ENCODE measurements around the gene UGGT1.
A peak's percentile ranks its signal among the peaks of the same experiment; 100 is the strongest.

The UGGT1 gene

GRCh38 chr2:128232965-128233789 lies 142.2 kb downstream of the UGGT1 start:
- peak; percentile 66 to 91 for DNase-seq

- DNase-seq, result peak in 1 of 2 experiments; percentile 62
Measured at GRCh38 chr2:128233790-128234395, 142.9 kb downstream of the UGGT1 start.

DNA sequence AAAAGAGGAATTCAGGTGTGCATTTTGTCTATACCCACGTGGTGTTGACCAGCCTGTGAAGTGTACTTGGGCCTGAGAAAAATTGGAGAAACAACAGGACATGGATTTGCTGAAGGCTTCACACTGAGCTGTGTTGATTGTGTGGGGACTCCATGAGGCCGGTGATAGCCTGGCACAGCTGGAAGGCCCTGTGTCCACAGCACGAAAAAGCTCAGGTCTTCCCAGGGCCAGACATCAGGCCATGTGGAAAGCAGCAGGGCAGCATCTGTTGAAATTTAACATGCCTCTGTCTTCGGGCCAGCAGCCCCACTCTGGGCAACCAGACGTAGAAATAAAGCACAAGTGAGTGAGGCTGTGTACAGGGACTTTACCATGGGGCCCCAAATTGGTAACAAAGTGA lies 143.6 kb downstream of the UGGT1 start:
- DNase-seq, result no peak

DNA sequence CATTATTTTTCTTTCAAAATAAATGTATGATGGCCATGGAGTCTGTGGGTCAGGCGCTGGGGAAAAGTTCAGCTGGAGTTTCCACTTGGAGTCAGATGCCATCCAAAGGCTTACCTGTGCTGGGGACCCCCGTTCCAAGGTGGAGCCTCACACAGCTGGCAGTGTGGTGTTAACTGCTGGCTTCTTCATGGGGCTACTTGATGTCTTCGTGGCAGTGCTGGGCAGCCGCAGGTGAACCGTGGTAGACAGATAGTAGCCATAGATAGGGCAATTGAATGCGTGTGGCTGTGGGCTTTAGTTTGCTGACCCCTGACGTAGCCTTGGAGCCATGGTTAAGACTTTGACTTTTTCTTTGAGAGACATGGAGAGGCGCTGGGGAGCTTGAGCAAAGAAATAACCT lies 144.6 kb downstream of the UGGT1 start:
- DNase-seq, result no peak

DNA sequence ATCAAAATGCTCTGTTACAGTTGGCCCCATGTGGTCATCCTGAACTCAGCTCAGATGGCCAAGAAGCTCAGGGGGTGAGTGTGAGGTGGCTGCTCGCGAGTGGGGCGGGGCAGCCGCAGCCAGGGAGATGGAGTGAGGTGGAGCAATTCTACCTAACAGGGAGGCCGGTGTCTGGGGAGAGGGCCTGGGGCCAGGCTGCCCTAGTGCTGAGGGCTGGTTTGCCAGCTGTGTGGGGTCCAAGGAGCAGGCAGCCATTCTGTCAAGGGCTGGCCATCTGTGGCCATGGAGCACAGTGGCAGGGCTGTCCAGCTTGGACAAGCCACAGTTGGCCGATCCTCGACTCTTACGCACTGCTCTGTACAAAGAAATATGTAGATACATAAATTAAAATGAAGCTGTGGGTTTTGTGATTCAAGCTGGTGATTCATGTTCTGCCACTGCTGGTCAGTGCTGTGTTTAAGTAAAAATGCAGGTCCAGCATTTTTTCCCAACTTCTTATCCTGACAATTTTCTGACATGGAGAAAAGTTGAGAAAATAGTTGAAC lies 145.6 kb downstream of the UGGT1 start:
- no peak for DNase-seq

DNA sequence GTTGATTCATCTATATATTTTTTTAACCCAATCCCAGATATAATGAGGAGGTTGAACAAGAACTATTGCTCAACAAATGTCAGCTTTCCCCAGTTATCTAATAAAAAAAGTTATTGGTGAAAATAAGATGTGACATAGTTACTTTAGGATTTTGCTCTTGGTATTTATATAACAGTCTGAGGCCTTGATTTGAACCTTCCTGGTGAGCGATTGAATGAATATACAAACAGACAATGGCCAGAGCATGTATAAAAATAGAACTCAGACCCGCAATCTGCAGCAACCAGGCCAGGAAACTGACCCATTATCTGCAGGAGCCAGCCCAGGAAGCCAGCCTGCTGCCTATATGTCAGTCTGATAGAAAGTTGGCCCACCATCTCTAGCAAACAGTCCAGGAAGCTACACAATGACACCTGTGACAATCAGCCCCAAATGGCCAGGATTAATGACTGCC lies 146.1 kb downstream of the UGGT1 start:
- no peak for DNase-seq

DNA sequence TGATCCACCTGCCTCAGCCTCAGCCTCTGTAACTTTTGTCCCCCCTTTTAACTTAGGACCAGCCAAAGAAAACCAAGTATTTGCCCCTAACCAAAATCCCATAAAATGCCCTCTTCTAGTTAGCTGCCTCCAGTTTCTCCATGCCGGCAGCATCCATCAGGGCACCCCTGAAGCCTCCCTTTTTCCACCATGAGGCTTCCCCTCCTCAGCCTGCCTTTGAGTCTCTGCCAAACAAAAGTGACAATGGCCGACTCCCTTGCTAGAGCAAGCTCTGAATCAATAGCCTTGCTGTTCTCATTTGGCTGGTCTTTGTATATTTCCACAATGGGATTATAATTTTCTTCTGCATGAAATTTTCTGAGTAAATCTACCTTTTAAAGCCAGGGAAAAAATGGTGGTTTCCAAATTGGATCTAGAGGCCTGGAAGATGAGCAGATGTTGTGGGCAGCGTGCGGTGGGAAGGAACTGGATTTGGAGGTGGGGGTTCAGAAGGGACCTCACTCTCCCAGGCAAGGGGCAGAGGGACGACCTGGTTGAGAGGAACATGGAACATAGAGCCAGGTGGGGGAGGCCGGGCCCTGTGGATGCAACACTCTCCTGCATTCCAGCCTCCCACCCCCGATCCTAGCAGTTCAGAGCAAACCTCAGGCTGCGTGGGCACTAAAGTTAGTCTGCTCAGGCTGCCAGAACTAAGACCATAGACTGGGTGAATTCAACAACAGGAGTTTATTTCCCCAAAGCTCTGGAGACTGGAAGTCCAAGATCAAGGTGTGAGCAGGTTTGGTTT lies 147.1 kb downstream of the UGGT1 start:
- DNase-seq, result no peak

DNA sequence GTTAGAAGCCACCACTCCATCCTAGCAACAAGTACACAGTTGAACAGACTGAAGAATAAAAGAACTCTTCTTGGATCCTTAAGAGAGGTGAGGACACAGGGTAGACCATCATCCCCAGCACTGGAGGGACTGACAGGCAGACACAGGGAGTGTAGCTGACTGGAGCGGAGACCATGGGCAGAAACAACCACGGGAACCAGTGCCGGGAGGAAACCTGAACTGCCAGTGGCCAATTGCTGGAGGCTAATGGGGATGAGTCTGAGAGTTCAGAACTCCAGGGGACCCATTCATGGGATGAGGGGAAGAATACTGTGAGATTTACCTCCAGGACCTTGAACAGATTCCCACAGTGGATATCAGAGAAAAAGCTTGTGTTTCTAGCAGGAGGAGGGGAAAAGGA lies 150.9 kb downstream of the UGGT1 start:
- no peak for DNase-seq
